HG03135 (cell line): Measurements from ENCODE around the gene NOS1.
"Not testable (repeated sequence)": the region's sequence is repeated elsewhere in the genome, so short reads cannot be mapped to it uniquely, and the experiment has no call there.

ENCODE experiments used
- ATAC-seq: cut with Tn5 transposase; IDR thresholded peaks from one replicate; pipeline ENCODE4 v1.9.1; 2021; ENCODE audit warnings: mild to moderate bottlenecking, moderate library complexity; ENCODE audit not compliant: unreplicated experiment

NOS1 gene

DNA sequence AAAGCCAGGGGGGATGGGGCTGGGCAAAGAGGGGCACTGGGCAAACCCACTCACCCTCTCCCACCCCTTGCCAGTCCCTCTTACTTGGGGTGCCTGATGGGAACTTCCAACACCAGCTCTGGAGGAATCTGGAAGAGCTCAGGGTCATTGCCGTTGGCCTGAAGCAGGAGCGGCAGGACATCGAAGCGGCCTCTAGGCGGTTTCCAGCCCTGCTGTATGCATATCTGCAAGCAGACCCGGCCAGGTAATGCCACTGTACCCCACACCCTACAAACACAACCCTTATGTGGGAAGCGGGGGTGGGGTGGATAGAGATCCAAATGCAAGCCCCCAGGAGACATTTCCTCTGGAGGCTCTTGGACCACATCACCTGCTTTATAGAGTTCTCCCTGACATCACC lies 83.6 kb downstream of the NOS1 start:
- no peak for ATAC-seq

DNA sequence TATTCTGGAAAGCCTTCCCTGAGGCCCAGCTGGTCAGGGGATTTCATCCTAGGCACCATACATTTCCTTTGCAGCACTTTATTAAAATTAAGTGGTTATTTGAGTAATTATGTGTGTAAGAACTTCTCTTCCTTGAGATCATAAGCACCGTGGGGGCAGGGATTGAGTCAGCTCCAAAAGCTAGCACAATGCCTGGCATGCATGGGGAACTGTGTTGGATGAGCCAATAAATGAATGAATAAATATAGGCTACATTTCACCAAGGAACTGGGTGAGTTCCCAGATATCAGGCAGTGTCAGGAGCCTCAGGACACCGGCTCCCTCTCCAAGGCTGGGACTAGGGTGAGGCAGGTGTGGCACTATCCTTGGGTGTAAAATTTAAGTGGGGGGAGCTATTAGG lies 88.3 kb downstream of the NOS1 start:
- no peak for ATAC-seq

DNA sequence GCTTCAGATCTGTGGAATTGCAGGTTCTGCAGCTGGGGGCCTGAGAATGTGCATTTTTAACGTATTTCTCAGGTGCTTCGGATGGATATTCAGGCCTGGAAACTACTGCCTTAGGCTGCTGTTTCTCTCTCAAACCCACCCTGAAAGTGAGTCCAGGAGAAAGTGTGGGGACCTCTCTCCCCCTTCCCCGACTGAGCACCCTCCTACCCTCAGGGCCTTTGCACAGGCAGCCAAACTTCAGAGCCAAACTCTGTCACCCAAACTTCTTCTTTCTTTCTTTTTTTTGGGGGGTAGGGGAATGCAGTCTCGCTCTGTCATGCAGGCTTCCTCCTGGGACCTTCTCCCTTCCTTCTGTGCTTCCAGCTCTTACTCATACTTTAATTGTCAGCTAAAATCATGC lies 88.7 kb downstream of the NOS1 start:
- ATAC-seq = no peak

DNA sequence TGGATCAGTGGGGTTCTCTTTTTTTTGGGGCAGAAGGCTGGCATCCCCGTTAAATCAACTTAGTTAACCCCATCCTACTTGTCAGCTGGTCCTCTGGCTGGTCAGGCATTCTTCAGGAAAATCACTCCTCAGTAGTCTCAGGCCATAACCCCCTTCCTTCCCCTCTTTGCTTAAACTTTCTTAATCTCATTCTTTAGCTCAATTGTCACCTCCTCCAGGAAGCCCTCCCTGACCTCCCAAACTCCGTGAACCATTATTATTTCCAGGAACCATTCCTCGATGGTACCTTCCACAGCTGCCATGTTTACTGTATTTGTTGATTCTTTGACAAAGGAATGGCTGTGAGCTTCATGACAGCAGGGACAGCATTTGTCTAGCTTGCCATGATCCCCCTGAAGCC lies 98.7 kb downstream of the NOS1 start:
- ATAC-seq = no peak

DNA sequence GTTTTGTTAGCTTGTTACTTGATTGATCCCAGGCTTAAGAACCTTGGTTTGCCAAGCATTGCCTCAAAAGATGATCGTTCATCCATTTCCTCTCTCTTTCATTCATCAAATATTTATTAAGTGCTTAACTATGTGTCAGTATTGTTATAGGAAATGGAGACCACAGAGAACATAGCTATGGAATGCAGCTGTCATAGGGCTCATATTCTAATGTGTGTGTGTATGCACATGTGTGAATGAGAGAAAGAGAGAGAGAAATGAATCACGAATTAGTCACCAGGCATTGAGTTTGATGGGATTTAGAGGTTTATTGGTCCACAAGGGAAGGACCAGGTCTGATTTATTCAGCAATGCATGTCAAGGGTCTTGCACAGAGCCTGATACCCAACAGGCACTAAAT lies 100.2 kb downstream of the NOS1 start:
- ATAC-seq = no peak

DNA sequence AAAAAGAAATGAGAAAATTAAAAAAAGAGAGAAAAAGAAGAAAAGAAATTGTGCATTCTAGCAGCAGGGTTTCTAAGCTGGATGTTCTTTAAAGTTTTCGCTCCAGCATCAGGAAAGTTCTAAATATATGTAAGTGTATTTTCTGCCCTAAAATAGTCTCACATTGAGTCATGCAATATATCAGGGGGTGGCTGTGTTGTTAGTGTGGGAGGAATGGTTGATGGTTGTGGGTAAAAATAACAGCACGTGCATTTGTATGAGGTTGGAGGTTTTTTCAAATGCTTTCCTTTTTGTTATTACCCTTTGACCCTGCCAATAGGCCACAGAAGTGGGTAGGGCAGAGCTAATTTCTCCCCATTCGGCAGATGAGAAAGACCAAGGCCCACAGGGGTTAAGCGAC lies 106.0 kb downstream of the NOS1 start:
- no peak for ATAC-seq

DNA sequence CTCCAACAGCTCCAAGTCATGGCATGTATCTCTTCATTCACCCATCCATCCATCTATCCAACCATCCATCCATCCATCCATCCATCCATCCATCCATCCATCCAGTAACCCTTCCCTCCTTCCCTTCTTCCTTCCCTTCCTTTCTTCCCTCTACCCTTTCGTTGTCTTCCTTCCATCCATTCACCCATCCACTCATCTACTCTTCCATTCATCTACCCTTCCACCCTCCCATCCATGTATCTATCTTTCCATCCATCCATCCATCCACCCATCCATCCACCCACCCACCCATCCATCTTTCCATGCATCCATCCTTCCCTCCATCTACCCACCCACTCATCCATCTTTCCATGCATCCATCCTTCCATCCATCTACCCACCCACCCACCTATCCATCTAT lies 117.9 kb downstream of the NOS1 start:
- ATAC-seq = no peak

DNA sequence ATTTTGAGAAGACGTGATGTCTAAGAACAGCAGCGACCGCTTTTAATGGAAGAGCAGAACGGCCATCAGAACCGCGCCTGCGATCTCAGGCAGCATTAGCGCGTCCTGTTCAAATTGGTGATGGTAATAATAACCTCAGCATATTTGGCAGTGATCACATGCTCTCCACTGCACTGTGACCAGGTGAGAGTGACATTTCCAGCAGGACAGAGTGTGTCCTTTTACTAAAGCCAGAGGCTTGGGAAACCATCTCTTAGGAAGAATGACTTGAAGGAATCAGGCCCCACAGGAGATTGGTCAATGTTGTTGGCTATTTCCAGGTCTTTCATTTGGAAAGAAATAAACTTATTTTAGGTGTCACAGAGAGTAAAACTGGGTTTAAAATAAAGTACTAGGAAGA lies 119.7 kb downstream of the NOS1 start:
- ATAC-seq = no peak

DNA sequence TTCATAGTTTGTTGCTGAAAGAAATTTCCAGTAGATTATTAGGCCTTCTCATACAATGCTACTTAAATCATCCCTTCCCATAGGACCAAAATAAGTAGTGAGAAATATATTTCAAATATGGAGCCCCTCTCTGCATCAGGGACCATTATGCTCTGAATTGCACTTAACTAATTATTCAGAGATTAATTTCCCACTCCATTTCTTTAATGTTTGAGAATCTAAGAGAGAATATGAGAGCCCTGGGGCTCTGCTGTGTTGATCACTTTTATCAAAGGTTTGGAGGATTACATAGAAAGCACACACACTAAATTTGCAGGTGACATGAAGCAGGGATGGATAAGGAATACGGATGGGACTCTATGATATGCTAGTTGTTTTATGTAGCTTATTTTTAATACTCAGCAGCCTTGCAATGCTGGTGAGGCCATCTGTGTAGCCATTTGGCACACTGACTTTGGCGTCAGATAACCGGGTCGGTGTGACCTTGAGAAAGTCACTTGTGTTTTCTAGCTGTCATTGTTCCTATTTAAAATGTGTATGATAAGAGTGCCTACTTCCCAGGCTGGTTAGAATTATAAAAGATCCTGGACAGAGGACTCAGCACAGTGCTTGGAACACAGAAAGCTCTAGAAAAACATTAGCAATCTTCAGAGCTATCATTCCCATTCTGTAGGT lies 121.2 kb downstream of the NOS1 start:
- ATAC-seq = no peak

DNA sequence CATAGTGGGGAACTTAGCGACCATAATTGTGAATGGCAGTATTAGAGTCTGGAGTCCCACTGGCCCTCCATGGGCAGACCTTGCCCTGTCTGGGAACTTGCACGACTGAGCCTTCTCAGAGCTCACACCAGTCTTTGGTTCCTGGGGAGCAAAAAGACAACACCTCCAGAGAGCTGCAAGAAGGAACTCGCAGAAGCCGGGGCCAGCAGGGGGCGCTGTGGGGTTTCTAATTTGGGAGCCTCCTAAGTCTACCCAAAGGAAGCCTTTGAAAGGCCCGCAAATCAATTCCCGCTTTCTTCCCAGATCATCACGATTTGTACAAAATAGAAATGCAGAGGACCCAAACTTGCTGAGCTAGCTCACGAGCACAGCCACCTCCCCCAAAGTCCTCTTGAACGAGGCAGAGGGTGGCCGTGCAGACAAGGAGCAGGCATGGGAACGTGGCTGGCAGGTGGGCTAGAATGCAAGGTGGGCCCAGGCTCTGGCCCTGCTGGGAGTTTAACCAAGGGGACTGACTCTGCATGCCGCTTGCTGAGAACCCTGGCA lies 124.9 kb downstream of the NOS1 start:
- ATAC-seq = no peak

DNA sequence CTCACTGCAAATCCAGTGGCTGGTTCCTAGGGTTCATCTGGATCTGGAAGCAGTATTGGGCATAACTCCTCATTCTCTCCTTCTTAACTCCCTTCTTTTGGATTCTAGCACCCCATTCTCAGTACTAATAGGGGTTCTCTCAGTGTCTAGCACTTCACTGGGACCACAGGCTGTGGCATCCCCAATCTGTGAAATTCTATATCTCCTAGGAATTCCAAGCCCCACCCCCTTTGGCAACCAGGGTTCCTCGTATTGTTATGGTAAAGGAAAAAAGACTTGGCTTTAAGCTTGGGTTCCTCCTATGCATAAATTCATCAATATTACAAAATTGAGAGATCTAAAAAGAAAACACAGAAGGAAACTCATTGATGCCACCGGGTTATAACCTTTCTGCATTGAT lies 126.2 kb downstream of the NOS1 start:
- ATAC-seq = no peak

DNA sequence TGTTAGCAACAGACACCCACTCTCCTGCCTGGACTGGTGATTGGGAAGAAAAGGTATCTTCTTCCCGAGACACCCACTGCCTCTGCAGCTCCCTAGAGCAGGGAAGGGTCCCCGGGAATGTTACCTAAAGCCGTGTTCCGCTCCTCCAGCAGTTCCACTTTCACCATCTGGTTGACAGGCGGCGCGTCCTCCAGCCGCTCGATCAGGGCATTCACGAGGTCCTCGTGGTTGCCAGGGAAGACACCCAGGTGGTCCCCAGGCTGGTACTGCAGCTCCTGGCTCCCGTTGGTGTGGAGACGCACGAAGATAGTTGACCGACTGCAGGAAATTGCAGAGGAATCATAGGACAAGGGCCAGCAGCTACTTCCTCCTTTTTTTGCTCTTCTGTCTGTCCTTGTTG lies 127.0 kb downstream of the NOS1 start:
- ATAC-seq = no peak

DNA sequence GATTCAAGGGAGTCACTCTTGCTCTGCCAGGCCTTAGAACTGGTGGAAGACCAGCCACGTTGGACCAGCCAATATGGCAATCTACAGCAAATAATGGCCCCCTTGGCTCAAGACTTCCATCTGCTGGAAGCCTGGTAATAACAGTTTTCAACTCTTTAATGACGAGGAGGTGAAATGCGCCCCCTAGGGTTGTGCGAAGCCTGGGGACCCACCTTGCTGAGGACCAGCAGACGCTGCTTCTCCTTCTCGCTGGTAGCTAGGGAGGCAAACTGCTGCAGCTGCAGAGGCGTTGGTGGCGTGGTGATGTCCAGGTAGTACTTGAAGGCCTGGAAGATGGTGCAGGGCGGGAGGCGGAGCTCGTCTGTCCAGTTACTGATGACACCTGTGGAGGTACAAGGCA lies 129.7 kb downstream of the NOS1 start:
- no peak for ATAC-seq

DNA sequence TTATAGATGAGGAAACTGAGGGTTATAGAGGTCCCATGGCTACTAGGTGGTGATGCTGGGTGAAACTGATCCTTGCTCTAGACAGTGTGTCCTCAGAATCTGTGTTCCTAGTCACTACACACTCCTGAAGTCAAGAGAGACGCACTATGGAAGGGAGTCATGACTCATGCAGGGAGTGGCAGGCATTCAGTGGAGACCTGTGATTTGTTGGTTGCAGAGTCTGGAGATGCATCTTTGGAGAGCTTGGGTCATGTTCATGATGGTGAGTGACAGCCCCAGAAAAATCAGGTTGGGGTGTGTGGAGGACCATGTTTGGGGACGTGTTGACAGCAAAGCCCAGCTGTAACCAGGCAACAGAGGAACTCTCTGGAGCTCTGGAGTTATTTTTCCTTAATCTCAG lies 133.2 kb downstream of the NOS1 start:
- no peak for ATAC-seq

DNA sequence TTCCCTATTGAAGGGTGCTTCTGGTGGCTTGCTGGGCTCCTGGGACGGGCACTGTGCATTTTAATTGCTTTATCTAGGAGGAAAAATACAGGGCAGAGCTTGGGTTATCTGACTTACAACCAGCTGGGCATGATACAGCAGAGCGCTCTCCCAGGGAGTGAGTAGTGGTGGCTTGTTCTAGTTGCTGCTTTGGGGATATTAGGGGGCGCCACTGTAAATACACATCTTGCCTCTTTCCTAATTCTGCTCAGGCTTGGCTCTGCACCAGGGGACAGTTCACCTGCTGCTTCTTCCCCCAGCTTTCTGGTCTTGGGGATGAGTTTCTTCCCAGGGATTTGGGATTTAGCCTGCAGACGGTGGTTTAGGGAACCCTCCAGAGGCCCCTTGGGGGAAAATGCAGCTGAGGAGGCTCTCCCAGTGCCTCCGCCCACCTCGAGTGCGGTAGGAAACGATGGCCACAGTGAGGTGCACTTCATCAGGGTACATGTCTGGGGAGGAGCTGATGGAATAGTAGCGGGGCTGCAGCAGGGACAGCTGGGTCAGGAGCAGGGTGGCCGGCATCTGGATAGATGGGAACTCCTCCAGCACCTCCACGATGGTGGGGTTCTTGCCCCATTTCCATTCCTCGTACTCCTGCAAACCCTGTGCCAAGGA lies 134.3 kb downstream of the NOS1 start:
- no peak for ATAC-seq

DNA sequence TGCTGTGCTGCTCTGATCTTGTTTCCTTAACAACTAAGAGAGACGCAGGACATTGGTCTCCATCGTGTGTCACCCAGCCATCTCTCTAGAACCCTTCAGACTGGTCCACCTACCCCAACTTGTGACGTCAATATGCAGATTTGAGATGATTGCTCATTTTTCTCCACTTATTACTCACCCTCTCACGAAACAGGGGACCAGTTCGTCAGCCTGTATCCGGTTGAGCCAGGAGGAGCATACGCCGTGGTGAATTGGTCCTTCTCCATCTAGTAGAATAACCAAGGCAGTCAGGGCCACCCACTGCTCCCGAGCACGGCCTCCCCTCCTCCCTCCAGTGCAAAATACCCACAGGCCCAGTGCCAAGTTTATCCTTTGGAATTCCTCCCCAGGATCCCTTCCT lies 134.9 kb downstream of the NOS1 start:
- no peak for ATAC-seq

DNA sequence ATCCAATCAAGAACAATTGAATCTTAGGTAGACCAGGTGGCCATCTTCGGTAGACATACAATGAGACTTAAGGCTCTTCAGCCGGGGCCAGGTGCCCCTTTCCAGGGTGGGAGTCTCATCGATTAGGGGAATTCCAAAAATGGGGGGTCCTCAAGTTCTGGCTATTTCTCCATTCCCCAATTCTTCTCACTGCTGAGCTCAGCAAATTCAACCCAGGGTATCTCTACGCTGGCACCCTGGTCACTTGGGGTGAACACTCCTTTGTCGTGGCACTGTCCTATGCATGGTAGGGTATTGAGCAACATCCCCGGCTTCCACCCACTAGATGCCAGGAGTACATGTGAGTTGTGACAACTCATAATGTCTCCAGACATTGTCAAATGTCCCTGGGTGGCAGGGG lies 136.2 kb downstream of the NOS1 start:
- no peak for ATAC-seq

DNA sequence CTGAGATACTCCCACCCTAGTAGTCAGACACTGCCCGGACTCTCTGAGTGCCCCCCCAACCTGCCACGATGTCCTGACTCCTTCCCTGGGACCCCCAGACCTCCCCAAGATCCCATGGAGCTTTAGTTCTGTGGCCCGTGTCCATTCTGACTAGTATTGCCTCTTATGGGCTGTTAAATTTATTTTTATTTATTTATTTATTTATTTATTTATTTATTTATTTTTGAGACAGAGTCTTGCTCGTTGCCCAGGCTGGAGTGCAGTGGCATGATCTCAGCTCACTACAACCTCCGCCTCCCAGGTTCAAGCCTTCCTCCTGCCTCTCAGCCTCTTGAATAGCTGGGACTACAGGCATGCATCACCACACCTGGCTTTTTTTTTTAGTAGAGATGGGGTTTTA lies 140.5 kb downstream of the NOS1 start:
- ATAC-seq = not testable (repeated sequence)

DNA sequence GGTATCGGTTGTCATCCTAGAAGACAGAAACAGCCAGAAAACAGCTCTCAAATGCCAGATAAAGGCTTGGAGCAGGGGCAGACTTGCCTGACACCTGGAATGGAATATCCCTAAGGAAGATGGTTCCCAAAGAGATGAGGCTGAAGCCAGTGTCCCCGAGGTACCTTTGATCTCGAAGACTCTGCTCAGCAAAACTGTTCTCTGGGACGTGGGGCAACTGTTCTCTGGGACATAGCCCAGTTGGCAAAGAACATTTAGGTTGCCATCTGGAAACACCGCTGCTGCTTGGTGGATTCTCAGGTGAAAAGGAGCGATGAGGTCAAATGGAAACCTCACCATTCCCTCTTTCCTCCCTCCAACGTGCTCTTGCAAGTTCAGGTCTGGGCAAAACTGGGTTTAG lies 143.3 kb downstream of the NOS1 start:
- no peak for ATAC-seq

DNA sequence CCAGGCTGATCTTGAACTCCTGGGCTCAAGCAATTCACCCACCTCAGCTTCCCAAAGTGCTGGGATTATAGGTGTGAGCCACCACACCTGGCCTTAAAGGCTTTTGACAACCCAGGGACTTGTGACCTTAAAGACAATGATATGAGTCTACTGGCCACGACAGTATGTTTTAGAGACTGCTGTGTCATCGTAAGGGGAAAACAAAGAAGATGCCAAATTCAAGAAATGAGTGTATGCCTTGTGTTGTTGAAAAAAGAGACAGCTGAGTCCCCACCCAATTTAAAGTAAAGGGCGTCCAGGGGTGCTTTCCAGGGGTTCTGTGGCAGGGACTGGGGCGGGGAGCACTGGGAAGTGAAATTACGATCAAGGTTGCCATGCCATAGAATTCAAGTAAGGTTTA lies 144.7 kb downstream of the NOS1 start:
- ATAC-seq = no peak

DNA sequence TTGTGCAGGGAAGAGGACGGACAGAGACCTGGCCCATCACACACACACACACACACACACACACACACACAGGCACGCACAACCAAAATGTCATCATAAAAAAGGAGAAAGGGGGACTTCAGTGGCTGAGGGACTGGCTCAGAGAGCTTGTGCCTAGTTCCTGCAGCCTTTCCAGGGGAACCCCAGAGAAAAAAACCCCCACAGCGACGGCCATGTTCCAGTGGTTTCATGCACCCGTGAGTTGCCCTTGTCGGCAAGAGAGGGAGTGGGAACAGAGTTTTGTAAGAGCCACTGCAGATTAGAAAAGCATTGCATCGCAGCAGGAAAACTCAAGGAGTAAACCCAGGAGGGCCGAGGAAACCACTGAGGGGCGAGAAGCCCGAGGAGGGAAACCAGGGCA lies 146.6 kb downstream of the NOS1 start:
- ATAC-seq = no peak

DNA sequence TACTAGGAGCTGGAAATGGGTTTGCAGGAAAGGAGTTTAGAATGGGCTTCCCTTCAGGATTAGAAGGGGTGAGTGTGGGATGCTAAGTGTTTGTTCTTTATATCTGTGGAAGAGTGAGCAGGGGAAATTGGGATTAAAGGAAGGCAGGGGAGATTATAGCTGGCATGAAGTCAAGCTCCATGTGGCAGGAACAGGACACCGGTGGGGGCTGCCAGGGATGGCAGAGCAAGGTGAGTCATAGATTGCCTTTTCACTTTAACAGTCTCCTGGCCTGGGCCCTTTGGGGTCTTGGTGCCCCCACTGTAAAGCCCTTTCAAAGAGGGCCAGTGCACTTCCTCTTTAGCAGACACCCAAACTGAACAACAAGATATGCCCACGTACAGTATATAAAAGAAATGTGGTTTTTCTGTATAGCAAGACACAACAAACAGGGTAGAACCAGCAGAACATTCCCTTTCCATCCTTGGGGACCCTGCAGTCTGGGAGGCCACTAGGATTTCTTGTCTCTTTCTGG lies 148.1 kb downstream of the NOS1 start:
- no peak for ATAC-seq
